A549 treated with Mapracorat at 1 μM for 4 hours (cell line): Measurements from ENCODE around the gene TSLP. TPM values are rescaled to one million over a fixed set of nuclear protein-coding genes. Genes with fewer than 3 reads are reported as not detected.

Source experiments
- total RNA-seq: library from RNA; stranded (reverse); fragments of 200-300 nt; extraction: Qiagen RNA extraction; gene quantifications from 5 replicates; pipeline ENCODE4 v1.2.3, GENCODE V29; 2022

TSLP gene
- total RNA-seq: not detected in 5 replicates

GRCh38 chr5:111071413-111071812 lies at the start of gene TSLP:
Gene TSLP (plus strand): TSS chr5:111071713. CDS start chr5:111071891, 178 bp downstream.

GRCh38 chr5:111092062-111092853 lies 20.7 kb downstream of the TSLP start, which contains the start of gene WDR36:
Gene WDR36 (plus strand): TSS chr5:111092348. CDS start chr5:111092457, 109 bp downstream.

Other genes with a start within 250 kb of the TSLP start
- gene WDR36, start 20.6 kb downstream of the TSLP start, total RNA-seq: 12.7 to 17.4 TPM (median 14.6 TPM) in 5 replicates
- 0.01 to 0.20 TPM (median 0.16 TPM) in 3 of 5 replicates, not detected in the others for gene CAMK4, start 152.7 kb downstream of the TSLP start, total RNA-seq